HepG2 (cell line): Measurements from ENCODE around the gene URM1. TPM values are rescaled to one million over a fixed set of nuclear protein-coding genes. Genes with fewer than 3 reads are reported as not detected.

Experiments used
- HOXA5 ChIP-seq: sonication (generic); formaldehyde crosslinking; IDR thresholded peaks from 2 replicates; pipeline ENCODE4 v1.4.0; 2020; ENCODE audit warnings: missing genetic modification reagents
- HOXA7 ChIP-seq: sonication (generic); formaldehyde crosslinking; IDR thresholded peaks from 2 replicates; pipeline ENCODE4 v1.8.1; 2022; ENCODE audit warnings: mild to moderate bottlenecking, missing genetic modification reagents, moderate library complexity
- KAT7 ChIP-seq: IDR thresholded peaks from 2 replicates; pipeline ENCODE4 v1.6.1; 2018; ENCODE audit warnings: borderline replicate concordance, missing compliant biosample characterization
- NFATC3 ChIP-seq: sonication (generic); formaldehyde crosslinking; IDR thresholded peaks from 2 replicates; pipeline ENCODE4 v1.5.1; 2020; ENCODE audit warnings: mild to moderate bottlenecking, missing genetic modification reagents
- RFXANK ChIP-seq: IDR thresholded peaks from 2 replicates; pipeline ENCODE4 v1.6.1; 2016
- SMYD3 ChIP-seq: sonication (generic); formaldehyde crosslinking; IDR thresholded peaks from 2 replicates; pipeline ENCODE4 v1.8.1; 2023; ENCODE audit warnings: mild to moderate bottlenecking, missing genetic modification reagents
- ZNF282 ChIP-seq: fragments of 450-650 bp; IDR thresholded peaks from 2 replicates; pipeline ENCODE4 v1.6.1; 2018; ENCODE audit not compliant: partially characterized antibody
- ZNF451 ChIP-seq: sonication (generic); formaldehyde crosslinking; IDR thresholded peaks from 2 replicates; pipeline ENCODE4 v1.5.0; 2020; ENCODE audit warnings: mild to moderate bottlenecking, missing genetic modification reagents
- ZSCAN21 ChIP-seq: sonication (generic); formaldehyde crosslinking; IDR thresholded peaks from 2 replicates; pipeline ENCODE4 v1.8.0; 2022; ENCODE audit warnings: mild to moderate bottlenecking, missing genetic modification reagents, moderate library complexity, borderline replicate concordance
- polyA plus RNA-seq, 8 experiments: library from polyadenylated mRNA; depleted of rRNA in 3 of 8; stranded (reverse) in 7 of 8; unstranded in 1 of 8; fragments of >200 nt; fragmentation: Illumina TruSeq in 4 of 8; extraction: Trizol in 4 of 8; gene quantifications; 2 replicates each; pipeline versions ENCODE4 v1.2.1 to v1.2.3, GENCODE V29; 2011 to 2016; ENCODE audit warnings: low read depth in 4 of 8, missing spikeins in 1 of 8, mixed read lengths in 1 of 8; ENCODE audit not compliant: insufficient read depth in 1 of 8
- total RNA-seq, 5 experiments: library from RNA; depleted of rRNA; stranded (reverse); fragments of >200 nt; fragmentation: Illumina TruSeq; extraction: Trizol; gene quantifications; 2 replicates each; pipeline ENCODE4 v1.2.3, GENCODE V29; 2016; ENCODE audit warnings: low read depth in 1 of 5
- TF ChIP-seq, protein P1 (sequence below): sonication (generic); formaldehyde crosslinking; IDR thresholded peaks from 2 replicates; pipeline ENCODE4 v1.5.0; 2020; ENCODE audit warnings: mild to moderate bottlenecking, missing genetic modification reagents
- TF ChIP-seq, protein P2 (sequence below): sonication (generic); formaldehyde crosslinking; IDR thresholded peaks from 2 replicates; pipeline ENCODE4 v1.5.1; 2020; ENCODE audit warnings: mild to moderate bottlenecking, missing genetic modification reagents, borderline replicate concordance
- TF ChIP-seq, protein P3 (sequence below), 2 experiments: sonication (generic) in 1 of 2; formaldehyde crosslinking in 1 of 2; IDR thresholded peaks; 2 replicates each; pipeline versions ENCODE4 v1.4.0 to v1.6.1; 2018 to 2020; ENCODE audit warnings: missing genetic modification reagents in 2 of 2, borderline replicate concordance in 1 of 2, low read depth in 1 of 2, mild to moderate bottlenecking in 1 of 2, missing biosample characterization in 1 of 2
- TF ChIP-seq, protein P4 (sequence below): sonication (generic); IDR thresholded peaks from 2 replicates; pipeline ENCODE4 v1.6.1; 2016; ENCODE audit warnings: low read depth, borderline replicate concordance
- TF ChIP-seq, protein P5 (sequence below): sonication (generic); formaldehyde crosslinking; IDR thresholded peaks from 2 replicates; pipeline ENCODE4 v1.5.0; 2020; ENCODE audit warnings: mild to moderate bottlenecking, missing genetic modification reagents

The URM1 gene
- total and polyA plus RNA-seq, 2 of the 13 experiments (the other 11 are each of a cell fraction or from before 2014, with no cell fraction given): 37.1 to 41.3 TPM

DNA sequence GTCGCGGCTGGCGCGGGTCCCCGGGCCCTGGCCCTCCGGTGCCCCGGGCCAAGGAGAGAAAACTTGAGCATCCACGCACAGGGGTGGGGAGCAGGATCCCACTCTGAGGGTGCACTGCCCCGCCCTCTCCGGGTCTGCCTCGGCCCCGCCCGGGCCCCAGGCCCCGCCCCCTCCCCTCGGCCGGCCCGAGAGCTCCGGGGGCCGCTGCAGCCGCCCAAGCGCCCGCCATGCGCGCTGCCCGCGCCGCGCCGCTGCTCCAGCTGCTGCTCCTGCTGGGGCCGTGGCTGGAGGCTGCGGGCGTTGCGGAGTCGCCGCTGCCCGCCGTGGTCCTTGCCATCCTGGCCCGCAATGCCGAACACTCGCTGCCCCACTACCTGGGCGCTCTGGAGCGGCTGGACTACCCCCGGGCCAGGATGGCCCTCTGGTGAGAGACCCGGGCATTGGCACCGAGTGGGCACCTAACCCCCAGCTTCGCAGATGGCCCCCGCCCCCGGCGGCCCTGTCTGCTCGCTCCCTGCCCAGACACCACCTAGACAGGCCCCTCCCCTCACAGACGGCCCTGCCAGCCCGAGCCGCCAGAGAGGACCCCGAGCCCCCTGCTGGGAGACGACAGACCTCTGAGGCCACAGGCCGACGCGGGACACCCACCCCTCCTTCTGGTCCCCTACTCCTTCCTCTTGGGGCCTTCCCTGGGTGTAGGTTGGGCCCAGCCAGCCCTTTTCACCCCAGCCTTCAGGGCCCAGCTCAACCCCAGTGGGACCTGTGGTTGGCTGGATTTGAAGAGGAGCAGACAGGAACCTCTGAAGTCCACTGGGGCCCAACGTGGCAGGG lies 49.7 kb downstream of the URM1 start, which contains the start of gene CERCAM (continued):
- TF ChIP-seq NFATC3 (CRISPR knock-in tag) (no peak), RFXANK (CRISPR knock-in tag) (no peak), ZNF451 (CRISPR knock-in tag) (no peak), ZSCAN21 (peak; percentile 28; the same call in 1 of the 2 replicates), HOXA5 (no peak), HOXA7 (CRISPR knock-in tag) (no peak), ZNF282 (no peak), SMYD3 (CRISPR knock-in tag) (no peak), KAT7 (no peak)
- TF ChIP-seq, protein P1, sequence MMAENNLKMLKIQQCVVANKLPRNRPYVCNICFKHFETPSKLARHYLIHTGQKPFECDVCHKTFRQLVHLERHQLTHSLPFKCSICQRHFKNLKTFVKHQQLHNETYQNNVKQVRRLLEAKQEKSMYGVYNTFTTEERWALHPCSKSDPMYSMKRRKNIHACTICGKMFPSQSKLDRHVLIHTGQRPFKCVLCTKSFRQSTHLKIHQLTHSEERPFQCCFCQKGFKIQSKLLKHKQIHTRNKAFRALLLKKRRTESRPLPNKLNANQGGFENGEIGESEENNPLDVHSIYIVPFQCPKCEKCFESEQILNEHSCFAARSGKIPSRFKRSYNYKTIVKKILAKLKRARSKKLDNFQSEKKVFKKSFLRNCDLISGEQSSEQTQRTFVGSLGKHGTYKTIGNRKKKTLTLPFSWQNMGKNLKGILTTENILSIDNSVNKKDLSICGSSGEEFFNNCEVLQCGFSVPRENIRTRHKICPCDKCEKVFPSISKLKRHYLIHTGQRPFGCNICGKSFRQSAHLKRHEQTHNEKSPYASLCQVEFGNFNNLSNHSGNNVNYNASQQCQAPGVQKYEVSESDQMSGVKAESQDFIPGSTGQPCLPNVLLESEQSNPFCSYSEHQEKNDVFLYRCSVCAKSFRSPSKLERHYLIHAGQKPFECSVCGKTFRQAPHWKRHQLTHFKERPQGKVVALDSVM (CRISPR knock-in tag): no peak
- TF ChIP-seq, protein P2, sequence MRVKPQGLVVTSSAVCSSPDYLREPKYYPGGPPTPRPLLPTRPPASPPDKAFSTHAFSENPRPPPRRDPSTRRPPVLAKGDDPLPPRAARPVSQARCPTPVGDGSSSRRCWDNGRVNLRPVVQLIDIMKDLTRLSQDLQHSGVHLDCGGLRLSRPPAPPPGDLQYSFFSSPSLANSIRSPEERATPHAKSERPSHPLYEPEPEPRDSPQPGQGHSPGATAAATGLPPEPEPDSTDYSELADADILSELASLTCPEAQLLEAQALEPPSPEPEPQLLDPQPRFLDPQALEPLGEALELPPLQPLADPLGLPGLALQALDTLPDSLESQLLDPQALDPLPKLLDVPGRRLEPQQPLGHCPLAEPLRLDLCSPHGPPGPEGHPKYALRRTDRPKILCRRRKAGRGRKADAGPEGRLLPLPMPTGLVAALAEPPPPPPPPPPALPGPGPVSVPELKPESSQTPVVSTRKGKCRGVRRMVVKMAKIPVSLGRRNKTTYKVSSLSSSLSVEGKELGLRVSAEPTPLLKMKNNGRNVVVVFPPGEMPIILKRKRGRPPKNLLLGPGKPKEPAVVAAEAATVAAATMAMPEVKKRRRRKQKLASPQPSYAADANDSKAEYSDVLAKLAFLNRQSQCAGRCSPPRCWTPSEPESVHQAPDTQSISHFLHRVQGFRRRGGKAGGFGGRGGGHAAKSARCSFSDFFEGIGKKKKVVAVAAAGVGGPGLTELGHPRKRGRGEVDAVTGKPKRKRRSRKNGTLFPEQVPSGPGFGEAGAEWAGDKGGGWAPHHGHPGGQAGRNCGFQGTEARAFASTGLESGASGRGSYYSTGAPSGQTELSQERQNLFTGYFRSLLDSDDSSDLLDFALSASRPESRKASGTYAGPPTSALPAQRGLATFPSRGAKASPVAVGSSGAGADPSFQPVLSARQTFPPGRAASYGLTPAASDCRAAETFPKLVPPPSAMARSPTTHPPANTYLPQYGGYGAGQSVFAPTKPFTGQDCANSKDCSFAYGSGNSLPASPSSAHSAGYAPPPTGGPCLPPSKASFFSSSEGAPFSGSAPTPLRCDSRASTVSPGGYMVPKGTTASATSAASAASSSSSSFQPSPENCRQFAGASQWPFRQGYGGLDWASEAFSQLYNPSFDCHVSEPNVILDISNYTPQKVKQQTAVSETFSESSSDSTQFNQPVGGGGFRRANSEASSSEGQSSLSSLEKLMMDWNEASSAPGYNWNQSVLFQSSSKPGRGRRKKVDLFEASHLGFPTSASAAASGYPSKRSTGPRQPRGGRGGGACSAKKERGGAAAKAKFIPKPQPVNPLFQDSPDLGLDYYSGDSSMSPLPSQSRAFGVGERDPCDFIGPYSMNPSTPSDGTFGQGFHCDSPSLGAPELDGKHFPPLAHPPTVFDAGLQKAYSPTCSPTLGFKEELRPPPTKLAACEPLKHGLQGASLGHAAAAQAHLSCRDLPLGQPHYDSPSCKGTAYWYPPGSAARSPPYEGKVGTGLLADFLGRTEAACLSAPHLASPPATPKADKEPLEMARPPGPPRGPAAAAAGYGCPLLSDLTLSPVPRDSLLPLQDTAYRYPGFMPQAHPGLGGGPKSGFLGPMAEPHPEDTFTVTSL (CRISPR knock-in tag): no peak
- TF ChIP-seq, protein P3, sequence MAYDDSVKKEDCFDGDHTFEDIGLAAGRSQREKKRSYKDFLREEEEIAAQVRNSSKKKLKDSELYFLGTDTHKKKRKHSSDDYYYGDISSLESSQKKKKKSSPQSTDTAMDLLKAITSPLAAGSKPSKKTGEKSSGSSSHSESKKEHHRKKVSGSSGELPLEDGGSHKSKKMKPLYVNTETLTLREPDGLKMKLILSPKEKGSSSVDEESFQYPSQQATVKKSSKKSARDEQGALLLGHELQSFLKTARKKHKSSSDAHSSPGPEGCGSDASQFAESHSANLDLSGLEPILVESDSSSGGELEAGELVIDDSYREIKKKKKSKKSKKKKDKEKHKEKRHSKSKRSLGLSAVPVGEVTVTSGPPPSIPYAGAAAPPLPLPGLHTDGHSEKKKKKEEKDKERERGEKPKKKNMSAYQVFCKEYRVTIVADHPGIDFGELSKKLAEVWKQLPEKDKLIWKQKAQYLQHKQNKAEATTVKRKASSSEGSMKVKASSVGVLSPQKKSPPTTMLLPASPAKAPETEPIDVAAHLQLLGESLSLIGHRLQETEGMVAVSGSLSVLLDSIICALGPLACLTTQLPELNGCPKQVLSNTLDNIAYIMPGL (CRISPR knock-in tag; IDR thresholded peaks at IDR 0.05; ENCODE audit: borderline replicate concordance in 1 of 2, low read depth in 1 of 2): peak; percentile 43 to 44; a peak in 2 of 4 replicates
- TF ChIP-seq, protein P4, sequence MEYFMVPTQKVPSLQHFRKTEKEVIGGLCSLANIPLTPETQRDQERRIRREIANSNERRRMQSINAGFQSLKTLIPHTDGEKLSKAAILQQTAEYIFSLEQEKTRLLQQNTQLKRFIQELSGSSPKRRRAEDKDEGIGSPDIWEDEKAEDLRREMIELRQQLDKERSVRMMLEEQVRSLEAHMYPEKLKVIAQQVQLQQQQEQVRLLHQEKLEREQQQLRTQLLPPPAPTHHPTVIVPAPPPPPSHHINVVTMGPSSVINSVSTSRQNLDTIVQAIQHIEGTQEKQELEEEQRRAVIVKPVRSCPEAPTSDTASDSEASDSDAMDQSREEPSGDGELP: 0 out of 2 replicates have a peak, but pooled peaks have one; percentile 12
- TF ChIP-seq, protein P5, sequence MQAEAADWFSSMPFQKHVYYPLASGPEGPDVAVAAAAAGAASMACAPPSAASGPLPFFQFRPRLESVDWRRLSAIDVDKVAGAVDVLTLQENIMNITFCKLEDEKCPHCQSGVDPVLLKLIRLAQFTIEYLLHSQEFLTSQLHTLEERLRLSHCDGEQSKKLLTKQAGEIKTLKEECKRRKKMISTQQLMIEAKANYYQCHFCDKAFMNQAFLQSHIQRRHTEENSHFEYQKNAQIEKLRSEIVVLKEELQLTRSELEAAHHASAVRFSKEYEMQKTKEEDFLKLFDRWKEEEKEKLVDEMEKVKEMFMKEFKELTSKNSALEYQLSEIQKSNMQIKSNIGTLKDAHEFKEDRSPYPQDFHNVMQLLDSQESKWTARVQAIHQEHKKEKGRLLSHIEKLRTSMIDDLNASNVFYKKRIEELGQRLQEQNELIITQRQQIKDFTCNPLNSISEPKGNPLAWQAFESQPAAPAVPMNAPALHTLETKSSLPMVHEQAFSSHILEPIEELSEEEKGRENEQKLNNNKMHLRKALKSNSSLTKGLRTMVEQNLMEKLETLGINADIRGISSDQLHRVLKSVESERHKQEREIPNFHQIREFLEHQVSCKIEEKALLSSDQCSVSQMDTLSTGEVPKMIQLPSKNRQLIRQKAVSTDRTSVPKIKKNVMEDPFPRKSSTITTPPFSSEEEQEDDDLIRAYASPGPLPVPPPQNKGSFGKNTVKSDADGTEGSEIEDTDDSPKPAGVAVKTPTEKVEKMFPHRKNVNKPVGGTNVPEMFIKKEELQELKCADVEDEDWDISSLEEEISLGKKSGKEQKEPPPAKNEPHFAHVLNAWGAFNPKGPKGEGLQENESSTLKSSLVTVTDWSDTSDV (CRISPR knock-in tag): 0 out of 2 replicates have a peak, but pooled peaks have one; percentile 32
